Daoy (cell line): ENCODE measurements around the gene CCDC106. TPM values are rescaled to one million over a fixed set of nuclear protein-coding genes. Genes with fewer than 3 reads are reported as not detected.

Source experiments
- DNase-seq: peaks from one replicate; pipeline ENCODE4 v3.0.0-alpha.2; 2015; ENCODE audit warnings: low read depth
- total RNA-seq: library from RNA; depleted of rRNA; stranded (reverse); fragments of >200 nt; shearing (Covaris generic); gene quantifications from 2 replicates; pipeline ENCODE4 v1.2.3, GENCODE V29; 2014

The CCDC106 gene
- total RNA-seq, 1 experiment from 2014 or later = 8.6 TPM

DNA sequence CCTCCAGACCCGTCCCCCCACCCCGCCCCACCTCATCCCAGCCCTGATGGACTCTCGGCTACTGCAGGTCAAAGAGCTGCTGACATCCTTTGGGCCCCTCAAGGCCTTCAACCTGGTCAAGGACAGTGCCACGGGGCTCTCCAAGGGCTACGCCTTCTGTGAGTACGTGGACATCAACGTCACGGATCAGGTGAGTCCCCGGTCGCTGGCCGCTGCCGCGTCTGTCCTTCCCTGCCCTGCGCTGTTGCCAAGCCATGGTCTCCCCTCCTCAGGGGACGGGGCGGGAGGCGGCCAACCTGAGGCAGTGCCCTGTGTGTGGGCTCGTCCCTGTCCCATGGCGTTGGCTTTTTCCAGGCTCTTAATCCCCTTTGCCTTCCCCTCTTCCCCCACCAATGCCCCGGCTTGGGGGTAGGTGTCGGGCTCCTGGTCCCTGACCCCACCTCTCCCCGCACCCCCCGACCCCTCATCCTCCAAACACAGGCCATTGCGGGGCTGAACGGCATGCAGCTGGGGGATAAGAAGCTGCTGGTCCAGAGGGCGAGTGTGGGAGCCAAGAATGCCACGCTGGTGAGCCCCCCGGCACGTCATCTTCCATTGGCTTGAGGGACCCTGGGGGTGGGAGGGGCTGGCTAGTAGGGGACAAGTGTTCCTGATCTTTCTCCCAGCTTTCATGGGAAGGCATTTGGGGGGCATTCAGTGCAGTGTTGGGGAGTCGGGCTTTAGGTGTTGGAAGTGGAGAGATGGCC, 20.8 kb downstream of the CCDC106 start:
- no peak for DNase-seq

DNA sequence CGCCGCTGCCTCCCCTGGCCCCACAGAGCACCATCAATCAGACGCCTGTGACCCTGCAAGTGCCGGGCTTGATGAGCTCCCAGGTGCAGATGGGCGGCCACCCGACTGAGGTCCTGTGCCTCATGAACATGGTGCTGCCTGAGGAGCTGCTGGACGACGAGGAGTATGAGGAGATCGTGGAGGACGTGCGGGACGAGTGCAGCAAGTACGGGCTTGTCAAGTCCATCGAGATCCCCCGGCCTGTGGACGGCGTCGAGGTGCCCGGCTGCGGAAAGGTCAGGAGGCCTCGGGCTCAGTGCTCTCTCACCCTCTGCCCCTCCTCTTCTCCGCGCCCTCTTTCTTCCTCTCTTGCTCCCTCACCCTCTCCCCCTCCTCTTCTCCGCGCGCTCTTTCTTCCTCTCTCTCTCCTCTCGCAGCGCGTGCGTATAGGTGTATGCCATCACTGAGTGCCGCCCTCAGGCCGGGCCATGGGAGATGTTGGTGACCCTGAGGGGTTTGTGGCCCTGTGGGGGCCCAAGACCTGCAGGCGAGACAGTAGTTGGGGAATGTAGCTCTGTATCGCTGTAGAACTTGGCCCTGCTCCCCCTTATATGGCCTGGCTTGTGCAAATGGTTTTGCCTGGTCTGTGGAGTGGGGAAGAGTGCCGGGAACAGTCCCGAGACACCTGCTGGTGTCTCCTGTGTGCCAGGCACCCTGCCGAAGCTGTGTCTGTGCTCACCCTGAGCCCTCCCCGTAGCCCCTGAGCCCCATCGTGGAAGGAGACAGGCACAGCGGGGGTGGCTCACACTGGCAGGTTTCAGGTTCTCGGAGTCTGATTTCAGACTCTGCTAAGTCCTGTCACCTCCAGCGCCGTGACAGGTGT, 21.6 kb downstream of the CCDC106 start:
- DNase-seq = no peak

DNA sequence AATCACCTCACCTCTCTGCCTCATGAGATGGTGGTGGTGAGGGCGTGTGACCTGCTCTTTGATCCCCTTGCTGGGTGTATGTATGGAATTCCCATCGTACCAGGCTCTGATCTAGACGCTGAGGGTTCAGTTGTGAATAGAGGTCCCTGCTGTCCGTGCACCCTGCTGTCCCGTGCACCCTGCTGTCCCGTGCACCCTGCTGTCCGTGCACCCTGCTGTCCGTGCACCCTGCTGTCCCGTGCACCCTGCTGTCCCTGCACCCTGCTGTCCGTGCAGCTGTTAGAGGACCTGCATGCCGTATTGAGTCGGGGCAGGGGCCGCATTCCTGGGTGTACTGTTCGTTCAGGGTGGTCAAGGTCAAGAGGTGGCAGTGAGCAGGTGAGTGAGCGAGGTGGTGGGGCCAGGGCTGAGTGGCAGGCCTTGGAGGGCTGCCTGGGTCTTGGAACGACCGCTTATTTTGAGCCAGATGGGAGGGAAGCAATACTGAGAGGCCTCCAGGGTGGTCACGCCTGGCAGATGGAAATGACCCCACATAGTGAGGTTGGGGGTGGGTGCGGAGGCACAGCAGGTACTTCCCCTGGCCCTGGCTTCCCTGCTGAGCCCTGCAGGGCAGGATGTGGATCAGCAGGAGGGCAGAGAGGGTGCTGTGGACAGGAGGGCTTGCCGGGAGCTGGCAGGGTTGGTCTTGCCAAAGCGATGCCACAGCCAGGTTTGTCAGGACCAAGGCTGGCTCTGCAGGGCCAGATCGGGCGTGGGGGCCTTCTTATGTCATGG, 22.5 kb downstream of the CCDC106 start:
- DNase-seq = peak; percentile 63

GRCh38 chr19:55671054-55671378, 23.0 kb downstream of the CCDC106 start:
- DNase-seq = no peak

GRCh38 chr19:55672418-55672817, 24.4 kb downstream of the CCDC106 start:
- no peak for DNase-seq

GRCh38 chr19:55673465-55673864, 25.5 kb downstream of the CCDC106 start:
- DNase-seq = no peak

GRCh38 chr19:55673889-55674288, 25.9 kb downstream of the CCDC106 start:
- no peak for DNase-seq

DNA sequence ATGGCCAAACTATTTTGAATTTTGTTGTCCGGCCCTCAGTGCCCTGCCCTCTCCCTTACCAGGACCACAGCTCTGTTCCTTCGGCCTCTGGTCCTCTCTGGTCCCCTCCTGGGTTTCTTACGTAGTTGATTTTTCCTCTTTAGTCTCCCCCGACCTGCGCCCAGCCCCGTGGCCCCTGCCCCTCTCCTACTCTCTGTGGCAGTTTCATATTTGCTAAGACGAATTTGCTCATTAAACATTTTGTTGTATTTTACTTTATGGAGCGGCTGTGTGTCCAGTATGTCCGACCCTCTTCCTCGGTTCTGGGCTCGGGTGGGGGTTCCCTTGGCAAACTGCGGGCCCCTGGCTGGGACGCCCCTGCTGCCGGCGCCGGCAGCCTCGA, 26.4 kb downstream of the CCDC106 start:
- DNase-seq = no peak

- peak; percentile 99 for DNase-seq
Measured at GRCh38 chr19:55674841-55675660, 27.0 kb downstream of the CCDC106 start, which contains the start of gene EPN1. TSS of gene EPN1 (plus strand) at chr19:55675226. CDS start at chr19:55678628, 3,402 bp downstream.

DNA sequence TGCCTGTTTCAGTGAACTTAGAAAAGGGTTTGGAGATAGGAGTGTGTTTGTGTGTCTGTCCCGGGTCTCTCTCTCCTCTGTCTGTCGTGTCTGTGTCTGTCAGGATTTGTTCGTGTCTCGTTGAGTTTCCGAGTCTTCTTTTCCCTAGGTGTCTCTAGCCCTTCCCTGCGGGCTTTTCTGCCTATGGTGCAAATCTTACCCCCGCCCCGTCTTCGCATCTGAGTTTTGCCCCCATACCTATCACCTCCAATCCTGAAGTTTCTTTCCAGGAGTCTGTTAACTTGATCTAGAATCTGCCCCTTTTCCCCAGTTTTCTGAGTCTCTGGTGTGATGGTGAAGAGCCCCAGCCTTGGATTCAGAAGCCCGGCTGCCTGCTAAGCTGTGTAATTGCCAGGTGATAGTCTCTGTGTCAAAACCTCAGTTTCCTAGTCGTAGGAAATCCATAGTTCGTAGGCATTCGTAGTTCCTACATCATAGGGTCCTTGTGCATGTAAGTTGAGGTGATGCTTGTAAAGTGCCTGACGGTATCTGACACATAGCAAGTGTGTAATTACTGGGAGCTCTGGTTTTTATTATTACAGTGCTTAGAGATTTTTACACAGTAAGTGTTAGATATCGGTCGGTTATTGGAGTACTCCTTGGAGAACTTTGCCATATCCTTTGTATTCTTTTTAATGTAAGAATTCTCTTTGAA, 27.8 kb downstream of the CCDC106 start:
- no peak for DNase-seq

DNA sequence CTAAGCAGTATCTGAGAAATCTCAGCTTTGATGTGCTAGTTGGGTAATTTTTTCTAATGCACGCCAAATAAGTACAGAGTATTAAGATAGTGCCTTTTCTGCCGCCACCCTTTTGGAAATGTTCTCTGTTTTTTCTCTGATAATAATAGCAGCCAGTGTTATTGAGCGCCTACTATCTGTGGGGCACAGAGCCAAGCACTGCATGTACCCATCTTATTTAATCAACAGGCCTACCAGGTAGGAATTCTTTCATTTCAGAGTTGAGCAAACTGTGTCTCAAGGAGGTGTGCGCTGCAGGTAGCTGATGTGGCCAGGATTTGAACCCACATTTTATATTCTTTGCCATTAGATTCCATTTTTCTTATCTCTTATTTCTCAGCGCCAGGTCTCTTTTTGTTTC, 28.4 kb downstream of the CCDC106 start:
- DNase-seq = peak; percentile 38

- DNase-seq = no peak
Measured at GRCh38 chr19:55676889-55677505, 29.0 kb downstream of the CCDC106 start.

DNA sequence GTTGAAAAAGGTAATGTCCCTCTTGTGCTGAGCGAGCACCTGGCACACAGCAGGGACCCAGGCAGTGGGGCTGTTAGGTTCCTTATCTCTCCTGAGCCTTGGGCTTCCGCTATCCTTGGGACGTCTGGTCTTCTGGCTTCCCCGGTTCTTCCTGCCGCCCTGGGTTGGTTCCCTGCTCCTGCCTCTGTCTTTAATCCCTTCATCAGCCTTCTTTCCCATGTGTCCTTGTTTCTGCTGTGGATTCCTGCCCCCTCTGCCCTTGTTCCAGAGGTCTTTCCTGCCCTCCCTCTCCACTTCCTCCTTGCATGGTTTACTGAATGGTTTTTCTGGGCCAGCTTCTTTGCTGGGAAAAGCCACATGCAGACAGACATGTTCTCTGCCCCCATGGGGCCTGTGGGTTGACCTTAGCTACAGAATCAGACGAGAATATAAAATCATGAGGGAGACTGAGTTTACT, 29.6 kb downstream of the CCDC106 start:
- DNase-seq = no peak

DNA sequence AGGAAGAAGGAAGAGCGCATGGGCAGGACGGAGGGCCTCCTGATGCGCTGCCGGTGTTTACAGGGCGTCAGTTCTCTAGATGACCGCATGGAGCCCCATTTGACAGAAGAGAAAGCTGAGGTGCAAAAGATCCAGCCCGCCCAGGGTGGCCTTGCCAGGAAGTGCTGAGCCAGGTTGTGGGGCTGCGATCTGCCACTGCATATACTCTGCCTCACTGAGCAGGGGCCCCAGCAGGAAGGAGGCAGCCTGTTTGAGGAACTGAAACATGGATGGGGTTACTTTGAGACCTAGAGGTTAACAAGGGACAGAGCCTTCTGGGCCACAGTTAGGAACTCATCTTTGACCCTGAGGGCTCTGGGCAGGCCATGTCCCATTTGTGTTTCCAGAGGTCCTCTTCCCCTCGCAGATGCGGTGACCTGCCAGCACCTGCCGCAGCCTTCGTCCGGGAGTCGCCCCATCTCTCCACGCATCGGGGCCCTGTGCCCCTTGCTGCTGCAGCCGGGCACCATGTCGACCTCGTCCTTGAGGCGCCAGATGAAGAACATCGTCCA, 30.2 kb downstream of the CCDC106 start:
- no peak for DNase-seq

DNA sequence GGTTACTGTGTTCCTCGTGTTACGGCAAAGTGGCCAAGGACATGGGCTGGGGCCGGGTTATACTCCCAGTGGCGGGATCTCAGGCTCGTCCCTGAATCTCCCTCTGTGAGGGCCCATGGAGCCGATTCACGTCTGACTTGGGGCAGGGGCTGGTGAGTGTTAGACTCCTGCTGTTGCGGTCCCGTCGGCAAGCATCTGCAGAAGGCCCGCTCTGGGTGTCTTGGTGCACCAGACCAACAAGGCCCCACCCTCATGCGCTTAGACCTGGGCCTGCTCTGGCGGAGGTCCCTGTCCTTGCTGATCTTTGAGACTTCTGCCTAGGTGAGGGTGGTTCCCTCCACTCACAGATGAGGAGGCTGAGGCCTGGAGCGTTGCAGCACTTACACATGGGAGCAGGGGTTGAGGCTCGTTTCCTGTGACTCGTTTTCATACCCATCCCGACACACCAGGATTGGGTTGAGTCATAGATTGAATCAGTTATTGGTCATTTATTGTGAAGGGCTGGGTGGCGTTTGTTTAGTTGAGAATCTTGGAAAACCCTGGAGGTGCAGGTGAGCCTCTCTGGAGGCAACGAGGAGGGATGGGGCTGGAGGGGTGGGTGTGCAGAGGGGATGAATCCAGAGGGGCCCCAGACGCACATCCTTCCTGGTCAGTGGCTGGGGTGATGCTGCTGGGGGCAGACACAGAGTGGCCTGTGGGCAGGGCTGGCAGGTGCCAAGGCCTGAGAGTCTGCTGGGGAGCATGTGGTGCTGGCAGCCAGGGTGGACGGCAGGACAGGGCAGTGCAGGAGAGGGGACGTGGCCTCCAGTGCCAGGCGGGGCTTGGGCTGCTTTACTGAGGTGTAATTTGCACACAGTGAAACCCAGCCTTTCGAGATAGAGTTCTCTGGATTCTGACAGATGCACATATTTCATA, 31.6 kb downstream of the CCDC106 start:
- DNase-seq = no peak

DNA sequence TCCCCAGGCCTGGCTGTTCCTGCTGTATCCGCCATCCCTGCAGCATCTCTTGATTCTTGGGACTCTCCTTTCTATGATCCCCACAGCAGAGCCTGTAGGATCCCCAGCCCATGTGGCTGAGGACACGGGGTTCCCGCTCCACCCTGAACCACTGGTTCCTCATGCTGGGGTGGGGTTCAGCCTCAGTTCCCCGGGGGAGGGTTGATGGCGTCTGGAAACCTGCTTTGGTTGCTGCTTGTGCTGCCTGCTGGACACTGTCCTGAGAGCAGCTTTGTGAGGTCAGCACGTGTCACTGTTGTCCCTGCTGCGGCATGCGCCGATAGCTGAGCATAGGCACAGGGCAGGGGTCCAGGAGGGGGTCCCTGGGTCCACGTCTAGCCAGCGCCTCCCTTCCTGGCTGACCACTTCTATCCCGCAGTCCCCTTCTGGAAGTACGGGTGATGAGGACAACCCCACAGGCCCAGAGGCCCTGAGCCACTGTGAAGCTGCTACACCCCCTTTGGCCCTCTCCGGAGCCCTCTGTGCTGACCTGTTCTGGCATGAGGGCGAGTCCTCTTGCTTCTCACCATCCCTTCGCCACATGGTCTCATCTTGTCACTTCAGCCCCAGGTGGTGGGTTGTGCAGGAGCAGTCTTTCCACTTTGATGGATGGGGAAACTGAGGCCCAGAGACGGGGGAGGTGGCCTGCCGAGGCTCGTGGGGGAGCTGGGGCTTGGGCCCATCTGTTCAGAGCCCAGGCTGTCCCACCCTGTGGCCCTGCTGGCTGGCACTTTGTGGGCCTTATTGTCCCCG, 32.5 kb downstream of the CCDC106 start:
- DNase-seq = no peak

GRCh38 chr19:55681131-55682092, 33.4 kb downstream of the CCDC106 start:
- DNase-seq = no peak
